Measurements from ENCODE around the gene TRAF7.
A peak's percentile ranks its signal among the peaks of the same experiment; 100 is the strongest.
"Not testable (repeated sequence)": the region's sequence is repeated elsewhere in the genome, so short reads cannot be mapped to it uniquely, and the experiment has no call there.

Gene TRAF7

GRCh38 chr16:2115591-2115973 lies 40.0 kb upstream of the TRAF7 start:
- no peak overlapping the region for H3K4me3 ChIP-seq (ENCODE audit: low read depth, low read length)
- no peak for TF ChIP-seq CTCF (IDR thresholded peaks at IDR 0.05; ENCODE audit: low read depth, low read length)

GRCh38 chr16:2116428-2116827 lies 39.2 kb upstream of the TRAF7 start:
- H3K4me3 ChIP-seq (ENCODE audit: low read depth, low read length): not testable (repeated sequence)

- not testable (repeated sequence) for H3K4me3 ChIP-seq (ENCODE audit: low read depth, low read length)
Measured at GRCh38 chr16:2117341-2117740, 38.2 kb upstream of the TRAF7 start.

GRCh38 chr16:2117960-2118722 lies 37.4 kb upstream of the TRAF7 start:
- not testable (repeated sequence) for H3K4me3 ChIP-seq (ENCODE audit: low read depth, low read length)

GRCh38 chr16:2121325-2121724 lies 34.3 kb upstream of the TRAF7 start:
- H3K4me3 ChIP-seq (ENCODE audit: low read depth, low read length): not testable (repeated sequence)

GRCh38 chr16:2121853-2122252 lies 33.7 kb upstream of the TRAF7 start:
- TF ChIP-seq CTCF (IDR thresholded peaks at IDR 0.05; ENCODE audit: low read depth, low read length): no peak
- no peak overlapping the region for H3K4me3 ChIP-seq (ENCODE audit: low read depth, low read length)

More at GRCh38 chr16:2121325-2121724, 34.3 kb upstream of the TRAF7 start:
- TF ChIP-seq CTCF (IDR thresholded peaks at IDR 0.05; ENCODE audit: low read depth, low read length): peak; percentile 42

GRCh38 chr16:2122429-2122828 lies 33.2 kb upstream of the TRAF7 start:
- TF ChIP-seq CTCF (IDR thresholded peaks at IDR 0.05; ENCODE audit: low read depth, low read length): no peak
- H3K4me3 ChIP-seq (ENCODE audit: low read depth, low read length): no peak overlapping the region

- not testable (repeated sequence) for H3K4me3 ChIP-seq (ENCODE audit: low read depth, low read length)
Measured at GRCh38 chr16:2122934-2123683, 32.5 kb upstream of the TRAF7 start.

GRCh38 chr16:2123706-2124376 lies 31.7 kb upstream of the TRAF7 start:
- not testable (repeated sequence) for H3K4me3 ChIP-seq (ENCODE audit: low read depth, low read length)

GRCh38 chr16:2124377-2124693 lies 31.2 kb upstream of the TRAF7 start:
- peak overlapping the region; percentile 44 for H3K4me3 ChIP-seq (ENCODE audit: low read depth, low read length)

- peak overlapping the region; percentile 44 for H3K4me3 ChIP-seq (ENCODE audit: low read depth, low read length)
Measured at GRCh38 chr16:2124694-2125444, 30.7 kb upstream of the TRAF7 start.

- H3K4me3 ChIP-seq (ENCODE audit: low read depth, low read length): not testable (repeated sequence)
Measured at GRCh38 chr16:2125609-2126008, 30.0 kb upstream of the TRAF7 start.

- not testable (repeated sequence) for H3K4me3 ChIP-seq (ENCODE audit: low read depth, low read length)
Measured at GRCh38 chr16:2126161-2126743, 29.3 kb upstream of the TRAF7 start.

- H3K4me3 ChIP-seq (ENCODE audit: low read depth, low read length): not testable (repeated sequence)
Measured at GRCh38 chr16:2126928-2127556, 28.5 kb upstream of the TRAF7 start.

All from WI38 (cell line).